GM23338 (cell line): ENCODE results near the gene EDNRB. TPM values are rescaled to one million over a fixed set of nuclear protein-coding genes. Genes with fewer than 3 reads are reported as not detected.

Experiments used
- ATAC-seq: fragments of 200-7000 bp; cut with Tn5 transposase; 3 replicates; pipeline ENCODE4 v1.9.1; 2020
- DNase-seq: peaks from one replicate; pipeline ENCODE4 v3.0.0-alpha.2; 2015; ENCODE audit warnings: low spot score
- H2AFZ ChIP-seq: fragments of 200-600 bp; sonication (generic); 2 replicates; pipeline ENCODE4 v1.8.0; 2016; ENCODE audit warnings: antibody characterized with exemption, mild to moderate bottlenecking, moderate library complexity
- H3F3A ChIP-seq: fragments of 200-600 bp; sonication (generic); replicated peaks from 2 replicates; pipeline ENCODE4 v1.8.0; 2017; ENCODE audit warnings: antibody characterized with exemption, mixed run types, low read depth
- H3K27ac ChIP-seq: fragments of 200-600 bp; sonication (generic); 2 replicates; pipeline ENCODE4 v1.6.1; 2016; ENCODE audit warnings: low read depth
- H3K27me3 ChIP-seq: fragments of 200-600 bp; sonication (generic); 2 replicates; pipeline ENCODE4 v1.8.0; 2016; ENCODE audit warnings: mild to moderate bottlenecking, mixed run types, moderate library complexity; ENCODE audit not compliant: insufficient read depth
- H3K36me3 ChIP-seq: fragments of 200-600 bp; sonication (generic); 2 replicates; pipeline ENCODE4 v1.8.0; 2016; ENCODE audit warnings: mild to moderate bottlenecking; ENCODE audit not compliant: insufficient read depth
- H3K4me1 ChIP-seq: fragments of 200-600 bp; sonication (generic); 2 replicates; pipeline ENCODE4 v1.8.0; 2016; ENCODE audit warnings: mild to moderate bottlenecking, moderate library complexity; ENCODE audit not compliant: insufficient read depth
- H3K4me2 ChIP-seq: fragments of 200-600 bp; sonication (generic); 2 replicates; pipeline ENCODE4 v1.7.1; 2017; ENCODE audit warnings: mixed run types
- H3K4me3 ChIP-seq: fragments of 200-600 bp; sonication (generic); 2 replicates; pipeline ENCODE4 v1.6.1; 2016; ENCODE audit warnings: mixed run types
- H3K79me2 ChIP-seq: fragments of 200-600 bp; sonication (generic); replicated peaks from 2 replicates; pipeline ENCODE4 v1.8.0; 2017; ENCODE audit warnings: mild to moderate bottlenecking; ENCODE audit not compliant: insufficient read depth
- H3K9me2 ChIP-seq: fragments of 200-600 bp; sonication (generic); 2 replicates; pipeline ENCODE4 v1.8.0; 2017; ENCODE audit not compliant: insufficient read depth
- H4K20me1 ChIP-seq: fragments of 200-600 bp; sonication (generic); replicated peaks from 2 replicates; pipeline ENCODE4 v1.8.0; 2017; ENCODE audit warnings: mild to moderate bottlenecking; ENCODE audit not compliant: insufficient read depth
- H3K27ac Mint-ChIP-seq: 2 replicates; pipeline ENCODE4 v1.8.0; 2020; ENCODE audit warnings: inconsistent platforms, mild to moderate bottlenecking, moderate library complexity, mixed read lengths
- H3K27me3 Mint-ChIP-seq: 3 replicates; pipeline ENCODE4 v1.8.0; 2022; ENCODE audit warnings: low read depth, mild to moderate bottlenecking, moderate library complexity, mixed read lengths, inconsistent platforms; ENCODE audit not compliant: insufficient read depth, poor library complexity
- H3K36me3 Mint-ChIP-seq: 3 replicates; pipeline ENCODE4 v1.8.0; 2021; ENCODE audit warnings: low read depth, mild to moderate bottlenecking, inconsistent platforms, moderate library complexity, mixed read lengths
- H3K4me1 Mint-ChIP-seq: 3 replicates; pipeline ENCODE4 v1.8.0; 2020; ENCODE audit warnings: mild to moderate bottlenecking, inconsistent platforms, mixed read lengths
- H3K4me3 Mint-ChIP-seq: 3 replicates; pipeline ENCODE4 v1.8.0; 2021; ENCODE audit warnings: moderate library complexity, mild to moderate bottlenecking, inconsistent platforms, mixed read lengths
- H3K9me3 Mint-ChIP-seq: 3 replicates; pipeline ENCODE4 v1.8.0; 2020; ENCODE audit warnings: moderate library complexity, mild to moderate bottlenecking, inconsistent platforms, mixed read lengths
- CREB1 ChIP-seq: fragments of 250-450 bp; sonication (Bioruptor Pico); IDR thresholded peaks from 2 replicates; pipeline ENCODE4 v1.5.0; 2020; ENCODE audit warnings: low read depth, mild to moderate bottlenecking, moderate library complexity
- CTCF ChIP-seq, 2 experiments: fragments of 200-600 bp in 1 of 2; sonication (generic) in 1 of 2; conservative IDR thresholded peaks; 2 replicates each; pipeline versions ENCODE4 v1.5.1 to v1.6.1; 2016 to 2017; ENCODE audit warnings: antibody characterized with exemption in 2 of 2, low read depth in 2 of 2, mild to moderate bottlenecking in 2 of 2, moderate library complexity in 1 of 2
- ETS1 ChIP-seq: IDR thresholded peaks from 2 replicates; pipeline ENCODE4 v1.6.1; 2016; ENCODE audit warnings: antibody characterized with exemption
- EZH2 ChIP-seq: fragments of 200-600 bp; sonication (generic); IDR thresholded peaks from one replicate; pipeline ENCODE4 v1.8.0; 2017; ENCODE audit warnings: antibody characterized with exemption, mild to moderate bottlenecking, low read depth; ENCODE audit not compliant: unreplicated experiment
- EZH2phosphoT487 ChIP-seq: fragments of 200-600 bp; sonication (generic); IDR thresholded peaks from one replicate; pipeline ENCODE4 v1.8.1; 2018; ENCODE audit warnings: antibody characterized with exemption; ENCODE audit not compliant: unreplicated experiment
- JUNB ChIP-seq: IDR thresholded peaks from one replicate; pipeline ENCODE4 v1.6.1; 2016; ENCODE audit warnings: antibody characterized with exemption; ENCODE audit not compliant: unreplicated experiment
- NANOG ChIP-seq: IDR thresholded peaks from 2 replicates; pipeline ENCODE4 v1.6.1; 2016; ENCODE audit warnings: antibody characterized with exemption, borderline replicate concordance
- POLR2AphosphoS5 ChIP-seq: IDR thresholded peaks from 2 replicates; pipeline ENCODE4 v1.6.1; 2016; ENCODE audit warnings: antibody characterized with exemption, low read depth
- REST ChIP-seq: IDR thresholded peaks from one replicate; pipeline ENCODE4 v1.6.1; 2018; ENCODE audit warnings: antibody characterized with exemption; ENCODE audit not compliant: unreplicated experiment
- STAT1 ChIP-seq: IDR thresholded peaks from one replicate; pipeline ENCODE4 v1.6.1; 2016; ENCODE audit warnings: antibody characterized with exemption; ENCODE audit not compliant: unreplicated experiment
- ZNF114 ChIP-seq: fragments of 250-450 bp; sonication (Bioruptor Pico); IDR thresholded peaks from 2 replicates; pipeline ENCODE4 v1.5.0; 2020; ENCODE audit warnings: mild to moderate bottlenecking, moderate library complexity
- ZNF331 ChIP-seq: fragments of 250-450 bp; sonication (Bioruptor Pico); IDR thresholded peaks from 2 replicates; pipeline ENCODE4 v1.5.0; 2020; ENCODE audit warnings: low read depth, mild to moderate bottlenecking, moderate library complexity
- ZNF462 ChIP-seq: fragments of 250-450 bp; sonication (Bioruptor Pico); IDR thresholded peaks from 2 replicates; pipeline ENCODE4 v1.5.0; 2020; ENCODE audit warnings: mild to moderate bottlenecking, moderate library complexity
- polyA plus RNA-seq: library from polyadenylated mRNA; unstranded; fragments of >200 nt; fragmentation: Nextera tagmentation; extraction: Ambion mirVana; gene quantifications from 2 replicates; pipeline ENCODE4 v1.2.1, GENCODE V29; 2016
- total RNA-seq: library from RNA; depleted of rRNA; stranded (reverse); fragments of >200 nt; shearing (Covaris generic); gene quantifications from 2 replicates; pipeline ENCODE4 v1.2.3, GENCODE V29; 2014

Gene EDNRB
- total and polyA plus RNA-seq, 2 experiments from 2014 or later, result 27.9 to 28.9 TPM

- no peak for DNase-seq
- no peak overlapping the region for H3K4me2 ChIP-seq
Measured at GRCh38 chr13:77874406-77874805, 44.2 kb downstream of the EDNRB start.

More at GRCh38 chr13:77874406-77874805, 44.2 kb downstream of the EDNRB start:
- Histone ChIP-seq H3F3A (no peaks in the 10 kb centered on the region), H3K4me1 (peaks cover 12% of the 10 kb centered on the region; the same call in 1 of the 2 replicates), H3K9me2 (0 out of 2 replicates have a peak, but pooled peaks cover 8% of the 10 kb centered on the region), H3K79me2 (no peaks in the 10 kb centered on the region), H3K27me3 (no peaks in the 10 kb centered on the region), H3K36me3 (no peaks in the 10 kb centered on the region), H3K27ac (no peak overlapping the region), H2AFZ (no peak overlapping the region), H4K20me1 (no peaks in the 10 kb centered on the region), H3K4me3 (no peak overlapping the region)
- no peak for ATAC-seq
- Mint-ChIP-seq H3K27me3 (no peaks in the 10 kb centered on the region), H3K36me3 (no peaks in the 10 kb centered on the region; the same call in 1 of the 3 replicates), H3K4me1 (peaks cover 7% of the 10 kb centered on the region; the same call in 2 of the 3 replicates), H3K9me3 (no peaks in the 10 kb centered on the region), H3K4me3 (no peak overlapping the region), H3K27ac (no peak overlapping the region)
- TF ChIP-seq REST, result no peak
- TF ChIP-seq ZNF331 (CRISPR knock-in tag), result no peak
- TF ChIP-seq EZH2, result no peak
- TF ChIP-seq CTCF (conservative IDR thresholded peaks at IDR 0.05; ENCODE audit: low read depth in 2 of 2), result no peak
- no peak for TF ChIP-seq EZH2phosphoT487
- no peak for TF ChIP-seq POLR2AphosphoS5
- TF ChIP-seq ETS1, result no peak
- TF ChIP-seq CREB1 (CRISPR knock-in tag), result no peak
- no peak for TF ChIP-seq NANOG
- no peak for TF ChIP-seq JUNB
- TF ChIP-seq ZNF114 (CRISPR knock-in tag), result no peak
- TF ChIP-seq ZNF462 (CRISPR knock-in tag), result no peak
- no peak for TF ChIP-seq STAT1
